ENCODE results near the gene GUCD1.
"Not testable (repeated sequence)": the region's sequence is repeated elsewhere in the genome, so short reads cannot be mapped to it uniquely, and the experiment has no call there.

The GUCD1 gene

GRCh38 chr22:24563246-24563645, 8.3 kb upstream of the GUCD1 start:
- no peak for DNase-seq

GRCh38 chr22:24559471-24559870, 4.5 kb upstream of the GUCD1 start:
- DNase-seq: no peak

DNA sequence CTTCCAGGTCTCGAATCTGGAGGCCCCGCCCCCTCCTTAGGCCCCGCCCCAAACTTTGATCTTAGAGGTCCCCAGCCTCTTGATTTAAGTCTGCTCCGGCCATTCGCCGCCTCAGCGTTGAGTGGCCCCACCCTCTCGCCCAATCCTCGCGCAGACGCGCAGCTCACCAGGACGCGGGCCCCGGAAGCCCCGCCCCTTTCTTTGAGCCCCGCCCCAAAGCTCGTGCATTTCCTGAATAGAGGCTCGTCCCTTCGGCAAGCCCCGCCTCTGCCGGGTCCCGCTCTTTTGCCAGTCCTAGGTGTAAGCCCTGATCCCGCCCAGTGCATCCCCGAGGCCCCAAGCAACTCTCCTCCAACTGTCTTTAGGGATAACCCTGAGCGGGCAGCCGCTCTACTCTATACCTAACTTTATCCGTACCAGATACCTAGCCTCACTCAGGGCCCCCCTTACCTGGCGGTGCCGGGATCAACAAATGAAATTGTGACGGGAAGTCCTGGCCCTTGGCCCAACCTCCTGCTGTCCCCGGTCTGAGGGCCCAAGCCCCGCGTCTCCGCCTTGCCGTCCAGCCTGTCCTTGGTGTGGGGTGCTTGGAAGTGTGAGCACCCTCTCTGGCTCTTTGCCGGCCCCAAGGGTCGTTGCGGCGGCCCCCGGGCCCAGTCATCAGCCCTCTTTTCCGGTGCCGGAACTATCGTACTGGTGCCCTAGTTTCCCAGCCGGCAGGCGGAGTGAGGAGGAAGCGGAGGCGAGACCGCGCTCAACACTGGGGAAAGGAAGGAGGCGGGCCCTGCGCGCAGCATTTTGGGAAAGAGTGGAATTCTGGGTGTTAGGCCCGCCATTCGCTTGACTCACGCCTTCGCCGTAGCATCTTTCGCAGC, 464 bp upstream of the GUCD1 start, which contains the start of gene SNRPD3:
TSS of gene SNRPD3 (plus strand) at position 835 of the 875 bp plus-strand sequence. CDS start 1,676 bp downstream, outside the sequence.
- peak; percentile 100 for DNase-seq

- no peak for DNase-seq
These were observed 1.2 kb downstream of the GUCD1 start for GRCh38 chr22:24553597-24554312.

DNA sequence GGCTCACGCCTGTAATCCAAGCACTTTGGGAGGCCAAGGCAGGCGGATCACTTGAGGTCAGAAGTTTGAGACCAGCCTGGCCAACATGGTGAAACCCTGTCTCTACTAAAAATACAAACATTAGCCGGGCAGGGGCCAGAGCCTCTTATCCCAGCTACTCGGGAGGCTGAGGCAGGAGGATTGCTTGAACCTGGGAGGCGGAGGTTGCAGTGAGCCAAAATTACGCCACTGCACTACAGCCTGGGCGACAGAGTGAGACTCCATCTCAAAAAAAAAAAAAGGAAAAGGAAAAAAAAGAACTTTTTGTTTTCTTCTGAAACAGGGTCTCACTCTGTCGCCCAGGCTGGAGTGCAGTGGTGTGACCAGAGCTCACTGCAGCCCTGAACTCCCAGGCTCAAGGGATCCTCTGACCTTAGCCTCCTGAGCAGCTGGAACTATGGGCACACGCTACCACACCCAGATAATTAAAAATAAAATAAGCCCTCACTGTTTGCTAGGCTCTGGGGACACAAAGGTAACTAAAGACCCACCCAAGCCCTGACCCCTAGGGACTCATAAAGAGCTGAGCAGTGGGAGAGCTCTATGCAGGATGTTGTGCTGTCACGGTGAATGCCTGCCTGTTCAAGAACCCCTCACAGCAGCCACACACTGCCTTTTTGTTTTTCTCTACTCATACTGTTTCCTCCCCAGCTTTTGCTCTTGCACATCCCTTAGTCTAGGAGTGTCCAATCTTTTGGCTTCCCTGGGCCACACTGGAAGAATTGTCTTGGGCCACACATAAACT, 2.2 kb downstream of the GUCD1 start:
- not testable (repeated sequence) for DNase-seq

DNA sequence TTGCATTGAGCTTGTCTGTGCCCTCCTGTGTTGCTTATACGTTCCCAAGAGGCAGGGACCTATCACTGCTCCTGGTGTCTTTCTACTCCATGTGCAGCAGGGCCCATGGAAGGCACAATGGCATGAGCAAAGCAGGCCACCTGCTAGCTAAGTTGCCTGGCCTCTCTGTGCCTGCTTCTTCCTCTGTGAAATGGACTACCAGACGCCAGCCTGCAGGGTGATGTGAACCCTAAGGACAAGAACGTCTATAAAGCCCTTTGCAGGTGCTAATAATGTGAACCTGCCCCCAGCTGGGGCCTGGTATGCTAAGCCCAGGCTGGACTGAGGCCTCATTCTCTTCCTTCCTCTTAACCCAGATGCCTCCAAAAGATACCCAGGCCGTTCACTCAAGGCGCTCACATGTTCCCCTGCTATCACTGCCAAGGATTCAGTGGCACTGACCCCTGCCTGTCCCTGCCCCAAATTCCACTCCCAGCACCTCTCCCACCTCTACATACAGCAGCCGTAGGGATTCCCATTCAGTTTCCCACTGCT, 4.0 kb downstream of the GUCD1 start:
- no peak for DNase-seq

GRCh38 chr22:24550028-24550901, 4.7 kb downstream of the GUCD1 start:
- no peak for DNase-seq

- no peak for DNase-seq
These were observed 6.1 kb downstream of the GUCD1 start for GRCh38 chr22:24548812-24549211.

DNA sequence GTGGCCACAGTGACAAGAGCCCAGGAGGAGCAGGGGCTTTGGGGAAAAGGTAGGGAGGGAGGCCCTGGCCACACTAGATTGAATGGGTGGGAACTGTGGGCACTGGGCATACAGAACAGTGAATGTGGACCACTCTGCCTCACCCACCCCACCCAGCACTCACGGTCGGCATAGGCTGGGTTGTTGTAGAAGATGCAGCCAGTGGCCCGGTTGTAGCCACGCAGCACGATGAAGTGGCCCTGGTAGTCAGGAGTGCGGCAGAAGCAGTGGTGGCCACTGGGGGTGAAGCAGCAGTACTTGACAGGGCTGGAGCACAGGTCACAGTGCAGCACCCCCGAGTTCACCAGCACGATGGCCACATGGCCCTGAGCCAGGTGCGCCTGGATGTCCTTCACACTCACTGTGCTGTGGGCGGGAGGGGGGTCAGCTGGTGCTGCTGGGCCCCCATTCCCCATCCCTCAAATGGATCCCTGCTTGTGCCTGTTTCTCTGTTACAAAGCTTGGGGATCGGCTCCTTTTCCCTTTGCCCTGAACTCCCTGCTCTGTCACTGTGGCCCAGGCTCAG, 11.2 kb downstream of the GUCD1 start:
- no peak for DNase-seq

- DNase-seq: no peak
These were observed 11.7 kb downstream of the GUCD1 start for GRCh38 chr22:24543185-24543601.

GRCh38 chr22:24542641-24543040, 12.3 kb downstream of the GUCD1 start:
- DNase-seq: peak; percentile 50

- DNase-seq: no peak
These were observed 13.0 kb downstream of the GUCD1 start for GRCh38 chr22:24541681-24542515.

GRCh38 chr22:24540470-24540869, 14.5 kb downstream of the GUCD1 start:
- no peak for DNase-seq

GRCh38 chr22:24536089-24536488, 18.8 kb downstream of the GUCD1 start:
- no peak for DNase-seq

DNA sequence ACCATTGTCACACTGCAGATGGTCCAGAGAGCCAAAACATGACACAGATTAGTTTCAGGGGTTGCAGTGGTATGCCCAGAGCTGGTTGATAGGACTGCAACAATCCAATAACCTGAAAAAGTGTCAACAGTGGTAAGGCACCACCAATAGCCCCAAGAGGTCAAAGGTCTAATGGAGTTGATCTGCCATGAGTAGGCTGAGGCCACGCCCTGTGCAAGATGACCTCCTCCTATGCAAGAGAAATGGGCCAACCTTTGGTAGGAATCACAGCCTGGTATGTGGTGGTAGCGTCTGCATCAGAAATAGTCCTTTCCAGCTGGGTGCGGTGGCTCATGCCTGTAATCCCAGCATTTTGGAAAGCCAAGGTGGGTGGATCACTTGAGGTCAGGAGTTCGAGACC, 19.6 kb downstream of the GUCD1 start:
- no peak for DNase-seq

GRCh38 chr22:24532075-24532474, 22.9 kb downstream of the GUCD1 start:
- no peak for DNase-seq

GRCh38 chr22:24530968-24531367, 24.0 kb downstream of the GUCD1 start:
- DNase-seq: not testable (repeated sequence)

DNA sequence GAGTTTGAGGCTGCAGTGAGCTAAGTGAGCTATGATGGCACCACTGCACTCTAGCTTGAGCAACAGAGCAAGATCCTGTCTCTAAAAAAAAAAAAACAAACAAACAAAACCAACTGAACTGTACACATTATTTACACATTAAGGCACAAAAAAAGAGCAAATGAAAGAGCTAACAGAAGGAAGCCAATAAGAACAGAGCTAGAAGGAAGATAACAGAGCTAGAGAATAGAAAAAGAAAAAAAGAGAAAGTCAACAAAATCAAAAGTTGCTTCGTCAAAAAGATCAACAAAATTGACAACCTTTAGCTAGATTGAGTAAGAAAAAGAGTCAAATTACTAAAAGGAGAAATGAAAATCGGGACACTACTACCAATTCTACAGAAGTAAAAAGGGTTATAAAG, 25.0 kb downstream of the GUCD1 start:
- DNase-seq: no peak

GRCh38 chr22:24526191-24526590, 28.7 kb downstream of the GUCD1 start:
- DNase-seq: no peak

DNA sequence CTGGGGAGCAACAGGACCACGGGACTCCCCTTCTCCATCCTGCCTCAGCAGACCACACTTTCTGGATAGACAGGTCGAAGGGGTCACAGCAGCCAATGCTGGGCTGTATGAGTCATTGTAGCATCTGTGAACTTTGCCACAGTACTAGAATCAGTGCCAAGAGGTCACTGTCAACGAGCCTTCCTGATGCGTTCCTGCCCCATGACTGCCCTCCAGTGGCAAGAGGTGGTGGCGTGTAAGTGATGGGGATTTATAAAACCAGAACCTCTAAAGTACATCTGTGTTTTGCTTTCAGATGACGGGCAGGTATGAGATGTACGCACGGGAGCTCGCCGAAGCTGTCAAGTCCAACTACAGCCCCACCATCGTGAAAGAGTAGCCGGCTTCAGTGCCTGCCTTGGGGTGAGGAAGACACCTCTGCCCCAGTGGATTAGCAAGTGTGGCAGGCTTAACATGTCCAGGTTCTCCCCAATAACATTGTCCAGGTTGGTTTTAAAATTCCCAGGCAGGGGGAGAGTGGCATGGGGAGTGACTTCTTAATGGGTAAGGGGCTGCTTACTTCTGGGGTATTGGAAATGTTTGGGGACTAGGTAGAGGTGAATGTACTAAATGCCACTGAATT, 29.4 kb downstream of the GUCD1 start:
- DNase-seq: peak; percentile 71

Data from right forelimb (tissue), 1 donor.